ENCODE measurements around the gene HDAC4.

Gene HDAC4

GRCh38 chr2:239068411-239068810, 332.4 kb downstream of the HDAC4 start:
- no peak for DNase-seq

GRCh38 chr2:239067196-239067865, 333.5 kb downstream of the HDAC4 start:
- no peak for DNase-seq

- DNase-seq: no peak
These were observed 334.2 kb downstream of the HDAC4 start for GRCh38 chr2:239066597-239066996.

- no peak for DNase-seq
These were observed 334.9 kb downstream of the HDAC4 start for GRCh38 chr2:239065962-239066361.

GRCh38 chr2:239065537-239065936, 335.3 kb downstream of the HDAC4 start:
- DNase-seq: no peak

- no peak for DNase-seq
These were observed 335.9 kb downstream of the HDAC4 start for GRCh38 chr2:239064891-239065290.

GRCh38 chr2:239064253-239064652, 336.6 kb downstream of the HDAC4 start:
- no peak for DNase-seq

GRCh38 chr2:239062743-239063142, 338.1 kb downstream of the HDAC4 start:
- DNase-seq: no peak

GRCh38 chr2:239061824-239062570, 338.8 kb downstream of the HDAC4 start:
- DNase-seq: no peak

GRCh38 chr2:239061121-239061666, 339.6 kb downstream of the HDAC4 start:
- no peak for DNase-seq

- DNase-seq: no peak
These were observed 340.1 kb downstream of the HDAC4 start for GRCh38 chr2:239060676-239061075.

GRCh38 chr2:239059854-239060253, 341.0 kb downstream of the HDAC4 start:
- no peak for DNase-seq

- DNase-seq: no peak
These were observed 342.1 kb downstream of the HDAC4 start for GRCh38 chr2:239058766-239059165.

- no peak for DNase-seq
These were observed 343.3 kb downstream of the HDAC4 start for GRCh38 chr2:239057533-239057932.

GRCh38 chr2:239056611-239057010, 344.2 kb downstream of the HDAC4 start:
- DNase-seq: no peak

GRCh38 chr2:239055756-239056493, 344.9 kb downstream of the HDAC4 start:
- DNase-seq: no peak

- DNase-seq: no peak
These were observed 345.9 kb downstream of the HDAC4 start for GRCh38 chr2:239054921-239055320.

- no peak for DNase-seq
These were observed 346.9 kb downstream of the HDAC4 start for GRCh38 chr2:239053801-239054503.

- no peak for DNase-seq
These were observed 347.8 kb downstream of the HDAC4 start for GRCh38 chr2:239052798-239053665.

GRCh38 chr2:239051891-239052445, 348.9 kb downstream of the HDAC4 start:
- no peak for DNase-seq

- no peak for DNase-seq
These were observed 350.6 kb downstream of the HDAC4 start for GRCh38 chr2:239050252-239050649.

Data from stimulated activated CD4-positive, alpha-beta T cell treated with anti-CD3 and anti-CD28 coated beads, Interleukin-4, amount 100 ng/mL, for 1 hour (primary cell).